ENCODE data around the gene CWC27. TPM values are rescaled to one million over a fixed set of nuclear protein-coding genes. Genes with fewer than 3 reads are reported as not detected.

CWC27 gene
- total RNA-seq, 2 experiments from 2014 or later, result 31.4 to 33.7 TPM

DNA sequence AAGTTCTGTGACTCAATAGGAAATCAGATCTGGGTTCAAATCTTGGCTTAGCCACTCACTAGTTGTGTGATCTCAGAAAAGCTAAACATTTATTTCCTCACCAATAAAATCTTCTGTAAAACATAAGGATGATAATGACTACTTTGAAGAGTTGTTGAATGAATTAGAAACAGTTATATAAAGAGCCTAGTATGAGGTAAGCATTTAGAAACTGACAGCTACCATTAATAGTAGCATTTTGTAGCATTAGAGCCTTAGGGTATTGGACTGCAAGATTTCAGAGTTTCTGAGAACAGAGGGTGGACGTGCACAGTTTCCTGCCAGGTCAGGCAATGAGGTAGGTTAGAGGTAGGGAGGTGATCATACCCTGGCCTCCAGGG, 293.2 kb downstream of the CWC27 start:
- H3K9me3 Mint-ChIP-seq, result no peaks in the 10 kb centered on the region
- ChIA-PET POLR2A (no interaction called here), CTCF (no interaction called here)
- intact Hi-C loops (cut with micrococcal nuclease), result no loop called here
- peaks cover 3% of the 10 kb centered on the region for H3K4me1 Mint-ChIP-seq (ENCODE audit: low read depth)
- no peak overlapping the region for H3K27ac Mint-ChIP-seq
- no peak overlapping the region for H3K4me3 Mint-ChIP-seq
- peaks cover 10% of the 10 kb centered on the region for H3K27me3 Mint-ChIP-seq
- no peak for DNase-seq
- H3K36me3 Mint-ChIP-seq, result no peaks in the 10 kb centered on the region

DNA sequence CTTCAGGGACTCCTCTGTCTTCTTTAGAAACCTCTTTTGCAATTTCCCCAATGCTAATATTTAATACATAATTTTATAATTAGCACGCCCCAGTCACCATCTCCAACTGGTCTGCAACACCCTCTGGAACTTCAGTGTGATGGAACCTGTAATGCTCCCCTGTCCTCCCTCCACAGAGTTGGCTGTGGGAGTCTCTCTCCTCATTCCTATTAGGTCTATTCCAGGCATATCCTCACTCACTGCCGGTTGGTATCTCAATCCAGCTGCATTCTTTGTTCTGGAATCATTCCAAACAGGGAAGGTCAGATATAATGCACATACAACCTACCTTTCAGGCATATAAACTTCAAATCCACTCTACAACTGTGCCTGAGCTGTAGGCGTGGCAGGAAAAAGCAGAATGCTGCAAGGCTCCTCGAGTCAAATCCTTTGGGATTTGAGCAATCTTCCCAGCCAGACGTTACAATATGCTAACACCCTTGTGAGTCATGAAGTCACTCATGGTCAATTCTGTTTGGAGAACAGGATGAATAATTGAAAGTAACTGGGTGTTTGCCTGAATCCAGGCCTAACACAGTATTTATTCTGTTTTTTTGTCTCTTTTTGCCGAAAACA, 293.8 kb downstream of the CWC27 start:
- CTCF ChIA-PET, result no interaction called here
- no peak for DNase-seq
- peaks cover 10% of the 10 kb centered on the region for H3K27me3 Mint-ChIP-seq
- no peak overlapping the region for H3K4me3 Mint-ChIP-seq
- POLR2A ChIA-PET, result no interaction called here
- intact Hi-C loops (cut with micrococcal nuclease), result no loop called here
- no peaks in the 10 kb centered on the region for H3K36me3 Mint-ChIP-seq
- peaks cover 3% of the 10 kb centered on the region for H3K4me1 Mint-ChIP-seq (ENCODE audit: low read depth)
- H3K9me3 Mint-ChIP-seq, result no peaks in the 10 kb centered on the region
- no peak overlapping the region for H3K27ac Mint-ChIP-seq

DNA sequence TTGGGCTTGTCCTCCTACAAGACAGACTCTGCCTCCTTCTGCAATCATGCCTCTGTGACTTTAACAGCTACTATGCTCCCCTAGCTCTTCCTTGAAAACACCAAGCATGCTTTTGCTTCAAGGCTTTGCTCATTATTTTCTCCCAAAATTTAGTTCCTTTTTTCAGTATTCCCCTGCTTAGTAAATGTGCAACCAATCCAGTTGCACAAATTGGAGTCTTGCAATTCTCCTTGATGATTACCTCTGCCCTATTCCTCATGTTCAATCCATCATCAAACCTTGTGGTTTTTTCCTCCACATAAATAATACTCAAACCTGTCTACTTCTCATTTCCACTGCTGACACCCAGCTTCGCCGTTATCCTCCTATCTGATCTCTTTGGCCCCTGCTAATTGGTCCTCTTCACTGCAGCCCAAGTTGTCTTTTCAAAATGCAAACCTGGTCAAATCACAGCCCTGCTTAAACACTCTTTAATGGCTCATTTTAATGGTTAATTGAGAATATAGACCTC, 296.3 kb downstream of the CWC27 start:
- CTCF ChIA-PET, result no interaction called here
- Mint-ChIP-seq H3K36me3 (no peaks in the 10 kb centered on the region), H3K27me3 (peaks cover 12% of the 10 kb centered on the region), H3K4me1 (ENCODE audit: low read depth) (peaks cover under 1% of the 10 kb centered on the region), H3K27ac (no peak overlapping the region), H3K4me3 (no peak overlapping the region), H3K9me3 (no peaks in the 10 kb centered on the region)
- POLR2A ChIA-PET, result no interaction called here
- DNase-seq, result no peak
- intact Hi-C loops (cut with micrococcal nuclease), result no loop called here

DNA sequence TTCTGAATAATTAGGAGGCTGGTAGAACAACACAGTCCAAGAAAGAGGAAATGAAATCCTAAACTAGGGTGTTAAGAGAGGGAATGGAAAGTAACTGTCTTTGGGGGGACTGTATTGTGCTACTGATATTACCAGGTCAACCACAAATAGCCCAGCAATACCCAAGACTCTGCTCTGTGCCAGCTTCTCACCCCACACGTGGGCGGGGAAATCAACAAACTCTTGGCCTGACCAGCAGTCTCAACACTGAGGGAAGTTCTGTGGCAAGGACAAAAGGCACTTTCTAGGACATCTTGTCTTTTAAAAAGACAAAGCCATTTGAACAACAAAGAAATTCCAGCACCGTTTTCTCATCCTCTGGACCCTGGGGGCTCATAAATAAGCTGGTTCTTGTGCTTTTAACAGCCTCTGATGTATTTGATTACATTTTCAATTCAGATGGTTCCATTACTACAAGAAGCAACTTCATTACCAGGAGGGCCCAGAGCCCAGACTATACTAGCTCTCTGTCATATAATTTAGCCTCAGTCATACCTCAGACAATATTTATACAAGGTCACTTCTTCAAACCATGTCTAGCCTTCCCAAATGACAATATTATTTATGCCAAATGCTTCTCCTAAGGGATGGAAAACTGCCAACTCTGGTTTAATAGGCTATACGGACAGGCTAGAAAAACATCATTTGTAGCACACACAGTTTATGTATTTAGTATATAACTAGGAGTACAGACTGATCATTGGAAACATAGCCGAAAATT, 297.8 kb downstream of the CWC27 start:
- Mint-ChIP-seq H3K4me3 (no peak overlapping the region), H3K9me3 (no peaks in the 10 kb centered on the region), H3K36me3 (no peaks in the 10 kb centered on the region), H3K4me1 (ENCODE audit: low read depth) (no peaks in the 10 kb centered on the region), H3K27me3 (peaks cover 12% of the 10 kb centered on the region), H3K27ac (no peak overlapping the region)
- POLR2A ChIA-PET, result no interaction called here
- intact Hi-C loops (cut with micrococcal nuclease), result no loop called here
- no peak for DNase-seq
- CTCF ChIA-PET, result no interaction called here

DNA sequence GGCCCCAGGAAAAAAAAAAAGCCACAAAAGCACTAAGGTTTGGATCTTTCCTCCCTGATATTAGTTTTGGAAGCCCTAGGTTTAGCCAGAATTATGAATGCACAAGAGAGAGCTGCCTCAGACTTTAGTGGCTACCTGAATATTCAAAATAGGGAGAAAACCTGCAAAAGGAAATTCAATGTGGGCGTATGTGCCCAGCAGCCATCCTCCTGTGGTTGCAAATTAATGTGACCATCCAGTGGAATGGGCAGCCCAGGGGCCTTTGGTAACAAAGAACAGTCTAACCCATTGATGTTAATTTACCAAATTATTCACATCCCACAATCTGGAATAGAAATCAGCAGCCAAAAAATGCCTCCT, 298.4 kb downstream of the CWC27 start:
- intact Hi-C loops (cut with micrococcal nuclease), result no loop called here
- CTCF ChIA-PET, result no interaction called here
- POLR2A ChIA-PET, result no interaction called here

More for the DNA sequence above, 298.4 kb downstream of the CWC27 start:
- no peaks in the 10 kb centered on the region for H3K36me3 Mint-ChIP-seq
- no peak for DNase-seq
- H3K4me1 Mint-ChIP-seq (ENCODE audit: low read depth), result no peaks in the 10 kb centered on the region
- H3K27ac Mint-ChIP-seq, result no peak overlapping the region
- no peak overlapping the region for H3K4me3 Mint-ChIP-seq
- peaks cover 12% of the 10 kb centered on the region for H3K27me3 Mint-ChIP-seq
- no peaks in the 10 kb centered on the region for H3K9me3 Mint-ChIP-seq

Other genes starting within 250 kb of the CWC27 start
- gene SHISAL2B, start 78.4 kb upstream of the CWC27 start, total RNA-seq, result not detected
- gene SREK1IP1, start 239 bp upstream of the CWC27 start, total RNA-seq, result 10 to 100 TPM; 20.2 to 24.3 TPM

Measured in activated CD4-positive, alpha-beta memory T cell treated with anti-CD3 and anti-CD28 coated beads for 36 hours (primary cell).